Panc1 (cell line): Measurements from ENCODE around the gene SRGAP2C.
"Not testable (repeated sequence)": the region's sequence is repeated elsewhere in the genome, so short reads cannot be mapped to it uniquely, and the experiment has no call there.

ENCODE experiments used
- CTCF ChIP-seq: fragments of 450-650 bp; IDR thresholded peaks from 2 replicates; pipeline ENCODE4 v1.5.1; 2017; ENCODE audit warnings: mild to moderate bottlenecking
- REST ChIP-seq, 2 experiments: IDR thresholded peaks; 2 replicates each; pipeline ENCODE4 v1.6.1; 2011 to 2012; ENCODE audit warnings: low read depth in 2 of 2, control low read depth in 1 of 2, low read length in 1 of 2, mild to moderate bottlenecking in 1 of 2, moderate library complexity in 1 of 2; ENCODE audit not compliant: insufficient read depth in 1 of 2

GRCh38 chr1:121185140-121185708 lies 449 bp downstream of the SRGAP2C start:
- not testable (repeated sequence) for TF ChIP-seq CTCF; REST (IDR thresholded peaks at IDR 0.05; ENCODE audit: insufficient read depth in 1 of 2, low read depth in 2 of 2, low read length in 1 of 2)
